HepG2 (cell line): ENCODE measurements around the gene GNAI2.

Source experiments
- CEBPB ChIP-seq: IDR thresholded peaks from 2 replicates; pipeline ENCODE4 v1.6.1; 2011; ENCODE audit warnings: low read depth, low read length, improper control_type of control experiment, borderline replicate concordance
- EED ChIP-seq: sonication (generic); formaldehyde crosslinking; IDR thresholded peaks from 2 replicates; pipeline ENCODE4 v1.5.0; 2020; ENCODE audit warnings: mild to moderate bottlenecking, missing genetic modification reagents
- MAFK ChIP-seq, 2 experiments: IDR thresholded peaks in 1 of 2; conservative IDR thresholded peaks in 1 of 2; 2 replicates each; pipeline ENCODE4 v1.6.1; 2011; ENCODE audit warnings: improper control_type of control experiment in 2 of 2, low read length in 2 of 2
- MED1 ChIP-seq: sonication (generic); formaldehyde crosslinking; IDR thresholded peaks from 2 replicates; pipeline ENCODE4 v1.4.0; 2020; ENCODE audit warnings: missing genetic modification reagents
- MEF2D ChIP-seq: sonication (generic); formaldehyde crosslinking; IDR thresholded peaks from 2 replicates; pipeline ENCODE4 v1.5.1; 2020; ENCODE audit warnings: mild to moderate bottlenecking, missing genetic modification reagents
- RAD21 ChIP-seq: fragments of 450-650 bp; formaldehyde crosslinking; IDR thresholded peaks from 2 replicates; pipeline ENCODE4 v1.5.0; 2020; ENCODE audit warnings: mild to moderate bottlenecking
- SOX5 ChIP-seq: IDR thresholded peaks from 2 replicates; pipeline ENCODE4 v1.6.1; 2016; ENCODE audit warnings: borderline replicate concordance
- SP1 ChIP-seq, 2 experiments: fragments of 450-650 bp in 1 of 2; sonication (generic) in 1 of 2; formaldehyde crosslinking in 1 of 2; IDR thresholded peaks; 2 replicates each; pipeline versions ENCODE4 v1.4.0 to v1.6.1; 2016 to 2020; ENCODE audit warnings: missing genetic modification reagents in 1 of 2
- YY1 ChIP-seq: IDR thresholded peaks from 2 replicates; pipeline ENCODE4 v1.6.1; 2011; ENCODE audit warnings: low read length, low read depth, moderate library complexity, mild to moderate bottlenecking; ENCODE audit not compliant: insufficient read depth, insufficient replicate concordance
- ZNF451 ChIP-seq: sonication (generic); formaldehyde crosslinking; IDR thresholded peaks from 2 replicates; pipeline ENCODE4 v1.5.0; 2020; ENCODE audit warnings: mild to moderate bottlenecking, missing genetic modification reagents
- TF ChIP-seq, protein P1 (sequence below): sonication (generic); formaldehyde crosslinking; IDR thresholded peaks from 2 replicates; pipeline ENCODE4 v1.5.0; 2020; ENCODE audit warnings: mild to moderate bottlenecking, missing genetic modification reagents, moderate library complexity

DNA sequence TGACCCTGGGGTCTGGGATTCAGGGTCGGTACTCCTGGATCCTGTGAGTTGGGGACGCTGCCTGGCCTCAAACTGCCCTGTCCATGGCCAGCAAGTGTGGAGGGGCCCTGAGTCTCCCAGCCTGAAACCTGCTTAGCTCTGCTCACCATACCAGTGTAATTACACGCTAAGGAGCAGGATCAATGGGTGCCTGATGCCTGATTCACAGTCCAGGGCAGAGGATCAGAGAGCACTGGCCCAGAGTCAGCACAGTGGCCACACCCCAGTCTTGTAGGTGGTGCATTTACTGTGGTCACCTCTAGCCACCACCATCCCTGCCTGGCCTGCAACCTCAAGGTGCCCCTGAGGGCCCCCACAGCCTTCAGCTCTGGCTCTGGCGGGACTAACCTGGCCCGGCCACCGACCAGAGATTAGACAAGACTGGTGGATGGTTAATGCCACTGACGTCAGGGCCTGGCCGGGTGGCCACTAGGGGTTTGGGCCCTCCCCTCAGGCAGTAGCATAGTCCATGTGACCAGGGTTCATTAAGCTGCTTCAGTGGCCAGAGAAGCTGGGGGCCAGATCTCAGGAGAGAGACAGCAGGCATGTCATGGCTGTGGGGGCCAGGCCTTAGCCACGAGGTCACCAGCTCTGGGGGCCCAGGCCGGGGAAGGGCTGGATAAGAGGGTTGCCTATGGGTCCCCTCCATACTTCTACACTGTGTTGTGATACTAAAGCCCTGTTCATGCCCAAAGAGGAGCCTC, 34.3 kb upstream of the GNAI2 start:
- no peak for TF ChIP-seq CEBPB
- TF ChIP-seq, protein P1, sequence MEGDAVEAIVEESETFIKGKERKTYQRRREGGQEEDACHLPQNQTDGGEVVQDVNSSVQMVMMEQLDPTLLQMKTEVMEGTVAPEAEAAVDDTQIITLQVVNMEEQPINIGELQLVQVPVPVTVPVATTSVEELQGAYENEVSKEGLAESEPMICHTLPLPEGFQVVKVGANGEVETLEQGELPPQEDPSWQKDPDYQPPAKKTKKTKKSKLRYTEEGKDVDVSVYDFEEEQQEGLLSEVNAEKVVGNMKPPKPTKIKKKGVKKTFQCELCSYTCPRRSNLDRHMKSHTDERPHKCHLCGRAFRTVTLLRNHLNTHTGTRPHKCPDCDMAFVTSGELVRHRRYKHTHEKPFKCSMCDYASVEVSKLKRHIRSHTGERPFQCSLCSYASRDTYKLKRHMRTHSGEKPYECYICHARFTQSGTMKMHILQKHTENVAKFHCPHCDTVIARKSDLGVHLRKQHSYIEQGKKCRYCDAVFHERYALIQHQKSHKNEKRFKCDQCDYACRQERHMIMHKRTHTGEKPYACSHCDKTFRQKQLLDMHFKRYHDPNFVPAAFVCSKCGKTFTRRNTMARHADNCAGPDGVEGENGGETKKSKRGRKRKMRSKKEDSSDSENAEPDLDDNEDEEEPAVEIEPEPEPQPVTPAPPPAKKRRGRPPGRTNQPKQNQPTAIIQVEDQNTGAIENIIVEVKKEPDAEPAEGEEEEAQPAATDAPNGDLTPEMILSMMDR = peak; percentile 52
- TF ChIP-seq MED1 (CRISPR knock-in tag) = peak; percentile 83
- no peak for TF ChIP-seq YY1
- TF ChIP-seq SOX5 (CRISPR knock-in tag) = peak; percentile 36; the same call in 1 of the 2 replicates
- TF ChIP-seq EED (CRISPR knock-in tag) = no peak
- TF ChIP-seq SP1 (IDR thresholded peaks at IDR 0.05) = no peak
- peak; percentile 67; the same call in 1 of the 2 replicates for TF ChIP-seq SP1 (CRISPR knock-in tag; IDR thresholded peaks at IDR 0.05)
- TF ChIP-seq MAFK (conservative IDR thresholded peaks at IDR 0.05 in 1 of 2, IDR thresholded peaks at IDR 0.05 in 1 of 2; ENCODE audit: low read length in 2 of 2) = no peak
- no peak; the same call in none of the 2 replicates for TF ChIP-seq ZNF451 (CRISPR knock-in tag)
- peak; percentile 30 for TF ChIP-seq RAD21 (CRISPR knock-in tag)
- TF ChIP-seq MEF2D (CRISPR knock-in tag) = peak; percentile 81
